Sigmoid colon (tissue), 7 donors: ENCODE measurements around the gene TPBGL. TPM values are rescaled to one million over a fixed set of nuclear protein-coding genes. Genes with fewer than 3 reads are reported as not detected.
"Not testable (repeated sequence)": the region's sequence is repeated elsewhere in the genome, so short reads cannot be mapped to it uniquely, and the experiment has no call there.

Source experiments
- DNase-seq: peaks from one replicate; pipeline ENCODE4 v3.0.0-alpha.2; 2019
- H3K27ac ChIP-seq, 4 donors: fragments of 200-600 bp; sonication (generic); one replicate each; pipeline ENCODE4 v1.5.1; 2016 to 2019; ENCODE audit warnings: mild to moderate bottlenecking in 1 of 4
- H3K27me3 ChIP-seq, 3 donors: fragments of 200-600 bp; sonication (generic); one replicate each; pipeline ENCODE4 v1.5.1; 2019; ENCODE audit warnings: mild to moderate bottlenecking in 1 of 3
- H3K36me3 ChIP-seq, 4 donors: fragments of 200-600 bp; sonication (generic); one replicate each; pipeline ENCODE4 v1.5.1; 2016 to 2019
- H3K4me1 ChIP-seq, 4 donors: fragments of 200-600 bp; sonication (generic); one replicate each; pipeline ENCODE4 v1.5.1; 2017 to 2019
- H3K4me3 ChIP-seq, 4 donors: fragments of 200-600 bp; sonication (generic); one replicate each; pipeline ENCODE4 v1.5.1; 2017 to 2019; ENCODE audit warnings: mild to moderate bottlenecking in 2 of 4, moderate library complexity in 1 of 4
- H3K9me3 ChIP-seq, 4 donors: fragments of 200-600 bp in 3 of 4; sonication (generic) in 3 of 4; one replicate each; pipeline versions ENCODE4 v1.5.1 to v1.6.1; 2013 to 2019
- CTCF ChIP-seq, 4 experiments: fragments of 450-650 bp in 3 of 4; fragments of 200-600 bp in 1 of 4; IDR thresholded peaks; one replicate each; pipeline ENCODE4 v1.5.1; 2016 to 2019; ENCODE audit warnings: antibody characterized with exemption in 4 of 4, mild to moderate bottlenecking in 3 of 4, moderate library complexity in 2 of 4
- EP300 ChIP-seq, 4 donors: sonication (generic); formaldehyde crosslinking; IDR thresholded peaks; one replicate each; pipeline ENCODE4 v1.6.1; 2017; ENCODE audit warnings: antibody characterized with exemption in 4 of 4
- POLR2A ChIP-seq, 2 donors: fragments of 450-650 bp; IDR thresholded peaks; one replicate each; pipeline ENCODE4 v1.6.1; 2016; ENCODE audit warnings: antibody characterized with exemption in 2 of 2, mild to moderate bottlenecking in 2 of 2, moderate library complexity in 2 of 2
- POLR2AphosphoS5 ChIP-seq, 4 donors: sonication (generic); formaldehyde crosslinking; IDR thresholded peaks; one replicate each; pipeline ENCODE4 v1.6.1; 2017; ENCODE audit warnings: antibody characterized with exemption in 4 of 4
- WGBS, 2 donors: extraction: QIAGEN DNeasy Blood & Tissue Kit; methylation state at CpG; one replicate each; pipeline ENCODE4 v1.1.7; 2013; 5-methylcytosine and 5-hydroxymethylcytosine counted together
- intact Hi-C: fragments of 100-400 bp; cut with DNase I; formaldehyde crosslinking; loops from one replicate; pipeline ENCODE4 v1.15.1; 2023
- polyA plus RNA-seq, 3 donors: library from polyadenylated mRNA; stranded (reverse); fragments of 200-250 nt; gene quantifications; one replicate each; pipeline ENCODE4 v1.2.3, GENCODE V29; 2013
- total RNA-seq, 4 donors: library from RNA; depleted of rRNA; stranded (reverse); fragments of >200 nt; gene quantifications; one replicate each; pipeline ENCODE4 v1.1.0, GENCODE V29; 2016
- donor health status: healthy with polysubstance abuse.
- donor health status: Bipolar disorder and iron deficiency.
- donor health status: healthy.

The TPBGL gene
- total and polyA plus RNA-seq, 7 donors, result 0.28 to 0.68 (median 0.34) TPM; not detected in 3

GRCh38 chr11:75272391-75272790 is 31.8 kb downstream of the TPBGL start:
- intact Hi-C loops, result no loop called here
- H3K9me3 ChIP-seq, result no peaks in the 10 kb centered on the region
- no peak overlapping the region for H3K4me3 ChIP-seq
- H3K4me1 ChIP-seq, result no peaks in the 10 kb centered on the region
- peaks cover 6 to 90% (median 37%) of the 10 kb centered on the region in 4 donors for H3K36me3 ChIP-seq
- H3K27ac ChIP-seq, result no peak overlapping the region
- WGBS, 2 donors, result 87 to 95% methylated on average over 5 of the region's 5 CpGs
- TF ChIP-seq POLR2AphosphoS5 (IDR thresholded peaks at IDR 0.05), result no peak
- no peak for TF ChIP-seq EP300 (IDR thresholded peaks at IDR 0.05)
- no peak for TF ChIP-seq POLR2A (IDR thresholded peaks at IDR 0.05)
- no peak for TF ChIP-seq CTCF (IDR thresholded peaks at IDR 0.05)
- H3K27me3 ChIP-seq, result no peaks in the 10 kb centered on the region
- peak; percentile 18 for DNase-seq

- intact Hi-C loops, result no loop called here
- Histone ChIP-seq H3K27me3 (no peaks in the 10 kb centered on the region), H3K9me3 (no peaks in the 10 kb centered on the region), H3K27ac (no peak overlapping the region), H3K4me1 (no peaks in the 10 kb centered on the region), H3K4me3 (no peak overlapping the region), H3K36me3 (peaks cover 10 to 90% (median 41%) of the 10 kb centered on the region in 4 donors)
- TF ChIP-seq EP300 (IDR thresholded peaks at IDR 0.05) (no peak), POLR2A (IDR thresholded peaks at IDR 0.05) (no peak), POLR2AphosphoS5 (IDR thresholded peaks at IDR 0.05) (no peak), CTCF (IDR thresholded peaks at IDR 0.05) (no peak)
- DNase-seq, result peak; percentile 52
- 78 to 88% methylated on average over 11 to 12 of the region's 12 CpGs for WGBS, 2 donors
Observed at GRCh38 chr11:75272821-75273301, 32.3 kb downstream of the TPBGL start.

GRCh38 chr11:75273411-75274391 is 33.1 kb downstream of the TPBGL start:
- H3K36me3 ChIP-seq, result peaks cover 19 to 90% (median 49%) of the 10 kb centered on the region in 4 donors
- TF ChIP-seq POLR2A (IDR thresholded peaks at IDR 0.05), result no peak
- no peak for TF ChIP-seq CTCF (IDR thresholded peaks at IDR 0.05)
- no peaks in the 10 kb centered on the region for H3K9me3 ChIP-seq
- intact Hi-C loops, result no loop called here
- no peak overlapping the region for H3K4me3 ChIP-seq
- no peaks in the 10 kb centered on the region for H3K27me3 ChIP-seq
- DNase-seq, result peak; percentile 56
- 89 to 95% methylated on average over 15 of the region's 15 CpGs for WGBS, 2 donors
- H3K27ac ChIP-seq, result no peak overlapping the region
- no peaks in the 10 kb centered on the region for H3K4me1 ChIP-seq

DNA sequence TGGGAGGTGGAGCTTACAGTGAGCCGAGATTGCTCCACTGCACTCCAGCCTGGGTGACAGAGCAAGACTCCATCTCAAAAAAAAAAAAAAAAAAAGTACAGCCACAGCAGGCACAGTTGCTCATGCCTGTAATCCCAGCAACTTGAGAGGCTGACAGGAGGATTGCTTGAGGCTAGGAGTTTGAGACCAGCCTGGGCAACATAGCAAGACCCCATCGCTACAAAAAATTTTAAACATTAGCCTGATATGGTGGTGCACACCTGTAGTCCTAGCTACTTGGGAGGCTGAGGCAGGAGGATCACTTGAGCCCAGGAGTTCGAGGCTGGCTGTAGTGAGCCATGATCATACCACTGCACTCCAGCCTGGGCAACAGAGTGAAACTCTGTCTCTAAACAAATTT is 34.1 kb downstream of the TPBGL start:
- H3K27me3 ChIP-seq, H3K4me1 ChIP-seq, intact Hi-C loops, H3K27ac ChIP-seq, H3K9me3 ChIP-seq, H3K4me3 ChIP-seq: not testable (repeated sequence)
- peak; percentile 2 for DNase-seq
- 90 to 97% methylated on average over 3 of the region's 3 CpGs for WGBS, 2 donors
- peaks cover 22 to 88% (median 54%) of the 10 kb centered on the region in 4 donors for H3K36me3 ChIP-seq

DNA sequence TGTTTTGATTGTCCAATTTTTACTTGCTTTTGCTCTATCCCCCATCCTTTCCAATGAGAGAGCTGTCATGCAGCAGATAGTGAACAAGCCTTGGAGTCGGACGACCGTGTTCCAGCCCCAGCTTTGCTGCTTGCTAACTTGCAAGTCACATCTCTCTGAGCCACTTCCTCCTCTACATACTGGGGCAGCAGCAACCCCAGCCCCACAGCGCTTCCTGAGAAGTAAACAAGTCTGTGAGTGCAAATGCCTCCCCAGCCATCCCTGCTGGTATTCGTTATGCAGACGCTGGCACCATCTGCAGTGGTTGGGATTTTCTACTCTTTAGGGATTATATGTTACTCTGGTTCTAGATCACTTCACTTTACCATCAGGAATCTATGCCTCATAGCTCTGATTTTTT is 35.0 kb downstream of the TPBGL start:
- intact Hi-C loops, result no loop called here
- H3K4me3 ChIP-seq, result no peak overlapping the region
- peaks cover 22 to 83% (median 54%) of the 10 kb centered on the region in 4 donors for H3K36me3 ChIP-seq
- no peaks in the 10 kb centered on the region for H3K9me3 ChIP-seq
- 40 to 82% methylated on average over 6 of the region's 6 CpGs for WGBS, 2 donors
- peak; percentile 73 for DNase-seq
- peaks cover 0 to 9% (median 7%) of the 10 kb centered on the region in 4 donors for H3K4me1 ChIP-seq
- TF ChIP-seq POLR2AphosphoS5 (IDR thresholded peaks at IDR 0.05), result no peak
- no peak for TF ChIP-seq POLR2A (IDR thresholded peaks at IDR 0.05)
- TF ChIP-seq EP300 (IDR thresholded peaks at IDR 0.05), result no peak
- no peak for TF ChIP-seq CTCF (IDR thresholded peaks at IDR 0.05)
- H3K27ac ChIP-seq, result no peak overlapping the region
- no peaks in the 10 kb centered on the region for H3K27me3 ChIP-seq
